ENCODE measurements around the gene SYVN1. TPM values are rescaled to one million over a fixed set of nuclear protein-coding genes. Genes with fewer than 3 reads are reported as not detected.

Gene SYVN1
- total and polyA plus RNA-seq, 12 donors = 9.7 to 124 (median 59.9) TPM

- intact Hi-C loops (cut with DNase I) = no loop called here
- Histone ChIP-seq H3K9me3 (replicated peaks in 1 of 3) (no peaks in the 10 kb centered on the region), H3K27me3 (no peaks in the 10 kb centered on the region), H3K36me3 (replicated peaks in 1 of 2) (peaks cover 0 to 46% of the 10 kb centered on the region in 2 donors), H3K27ac (no peak overlapping the region), H3K4me3 (no peak overlapping the region), H3K4me1 (replicated peaks in 1 of 2) (peaks cover 12 to 20% of the 10 kb centered on the region in 2 donors)
- WGBS, 4 donors = 89 to 93% (median 92%) methylated on average over 5 to 15 of the region's 15 CpGs
- DNase-seq = no peak
- TF ChIP-seq CTCF (IDR thresholded peaks at IDR 0.05) (no peak), POLR2A (IDR thresholded peaks at IDR 0.05) (no peak)
These were observed 46.5 kb downstream of the SYVN1 start for GRCh38 chr11:65087827-65088226.

- H3K36me3 ChIP-seq (replicated peaks in 1 of 2) = peaks cover 0 to 46% of the 10 kb centered on the region in 2 donors
- H3K27me3 ChIP-seq = no peaks in the 10 kb centered on the region
- no peaks in the 10 kb centered on the region for H3K9me3 ChIP-seq (replicated peaks in 1 of 3)
- 60 to 78% (median 62%) methylated on average over 11 of the region's 11 CpGs for WGBS, 4 donors
- peaks cover 12 to 20% of the 10 kb centered on the region in 2 donors for H3K4me1 ChIP-seq (replicated peaks in 1 of 2)
- no peak overlapping the region for H3K27ac ChIP-seq
- DNase-seq = peak in 5 of 7 donors; percentile 41 to 67 (median 44)
- intact Hi-C loops (cut with DNase I) = no loop called here
- H3K4me3 ChIP-seq = no peak overlapping the region
- TF ChIP-seq POLR2A (IDR thresholded peaks at IDR 0.05) = no peak
- TF ChIP-seq CTCF (IDR thresholded peaks at IDR 0.05) = no peak
These were observed 47.1 kb downstream of the SYVN1 start for GRCh38 chr11:65087216-65087615.

- intact Hi-C loops (cut with DNase I) = no loop called here
- Histone ChIP-seq H3K27ac (no peak overlapping the region), H3K27me3 (no peaks in the 10 kb centered on the region), H3K9me3 (replicated peaks in 1 of 3) (no peaks in the 10 kb centered on the region), H3K36me3 (replicated peaks in 1 of 2) (peaks cover 0 to 46% of the 10 kb centered on the region in 2 donors), H3K4me3 (no peak overlapping the region), H3K4me1 (replicated peaks in 1 of 2) (peaks cover 12 to 20% of the 10 kb centered on the region in 2 donors)
- TF ChIP-seq CTCF (IDR thresholded peaks at IDR 0.05) (no peak), POLR2A (IDR thresholded peaks at IDR 0.05) (no peak)
- no peak for DNase-seq
- WGBS, 4 donors = 78 to 91% (median 85%) methylated on average over 3 to 9 of the region's 9 CpGs
These were observed 47.5 kb downstream of the SYVN1 start for GRCh38 chr11:65086809-65087208.

- H3K27me3 ChIP-seq = no peaks in the 10 kb centered on the region
- H3K4me3 ChIP-seq = no peak overlapping the region
- intact Hi-C loops (cut with DNase I) = no loop called here
- H3K36me3 ChIP-seq (replicated peaks in 1 of 2) = peaks cover 0 to 46% of the 10 kb centered on the region in 2 donors
- no peak overlapping the region for H3K27ac ChIP-seq
- DNase-seq = no peak
- H3K4me1 ChIP-seq (replicated peaks in 1 of 2) = peaks cover 12 to 20% of the 10 kb centered on the region in 2 donors
- 75 to 87% (median 81%) methylated on average over 4 of the region's 4 CpGs for WGBS, 4 donors
- no peak for TF ChIP-seq POLR2A (IDR thresholded peaks at IDR 0.05)
- no peak for TF ChIP-seq CTCF (IDR thresholded peaks at IDR 0.05)
- no peaks in the 10 kb centered on the region for H3K9me3 ChIP-seq (replicated peaks in 1 of 3)
These were observed 48.9 kb downstream of the SYVN1 start for GRCh38 chr11:65085446-65085845.
